SK-N-SH (cell line): Measurements from ENCODE around the gene ACSF3. TPM values are rescaled to one million over a fixed set of nuclear protein-coding genes. Genes with fewer than 3 reads are reported as not detected.

Experiments used
- CTCF ChIA-PET: fragments of 300-600, 350-600 bp; formaldehyde crosslinking; extraction: SDS; loops from one replicate; lab custom pipeline; 2021; lab: Yijun Ruan, JAX
- POLR2A ChIA-PET: fragments of 350-600 bp; sonication (Branson Sonifier 250); formaldehyde crosslinking; extraction: SDS; loops from one replicate; lab custom pipeline; 2020; ENCODE audit warnings: antibody characterized with exemption, inconsistent platforms; lab: Yijun Ruan, JAX
- DNase-seq: peaks from one replicate; pipeline ENCODE4 v3.0.0; 2012
- H2AFZ ChIP-seq: fragments of 200-600 bp; sonication (generic); 2 replicates; pipeline ENCODE4 v1.8.1; 2016; ENCODE audit warnings: antibody characterized with exemption, mild to moderate bottlenecking, low read depth
- H3F3A ChIP-seq: fragments of 200-600 bp; sonication (generic); replicated peaks from 2 replicates; pipeline ENCODE3; 2016; ENCODE audit warnings: antibody characterized with exemption, mild to moderate bottlenecking; ENCODE audit not compliant: insufficient read depth
- H3K27ac ChIP-seq, 2 experiments: fragments of 200-500 bp in 1 of 2; fragments of 200-600 bp in 1 of 2; sonication (Bioruptor generic) in 1 of 2; sonication (generic), shearing (Covaris generic) in 1 of 2; 2 replicates each; pipeline versions ENCODE4 v1.5.1 to v1.6.1; 2014 to 2016; ENCODE audit warnings: low read depth in 2 of 2, inconsistent platforms in 1 of 2, low read length in 1 of 2, mild to moderate bottlenecking in 1 of 2, mixed read lengths in 1 of 2
- H3K27me3 ChIP-seq: fragments of 200-600 bp; sonication (generic), shearing (Covaris generic); 2 replicates; pipeline ENCODE4 v1.6.1; 2016; ENCODE audit warnings: mixed run types; ENCODE audit not compliant: insufficient read depth
- H3K36me3 ChIP-seq, 2 experiments: fragments of 200-500 bp in 1 of 2; fragments of 200-600 bp in 1 of 2; sonication (Bioruptor generic) in 1 of 2; sonication (generic) in 1 of 2; replicated peaks in 1 of 2; 2 replicates each; pipeline versions ENCODE3 to v1.5.1; 2014 to 2016; ENCODE audit warnings: low read length in 1 of 2, mild to moderate bottlenecking in 1 of 2; ENCODE audit not compliant: insufficient read depth in 2 of 2, control insufficient read depth in 1 of 2
- H3K4me1 ChIP-seq, 2 experiments: fragments of 200-500 bp in 1 of 2; fragments of 200-600 bp in 1 of 2; sonication (Bioruptor generic) in 1 of 2; sonication (generic), shearing (Covaris generic) in 1 of 2; 2 replicates each; pipeline versions ENCODE4 v1.5.1 to v1.6.1; 2014 to 2016; ENCODE audit warnings: low read depth in 1 of 2, low read length in 1 of 2, mixed run types in 1 of 2; ENCODE audit not compliant: insufficient read depth in 2 of 2, control insufficient read depth in 1 of 2
- H3K4me2 ChIP-seq: fragments of 200-600 bp; sonication (generic), shearing (Covaris generic); 2 replicates; pipeline ENCODE4 v1.6.1; 2017; ENCODE audit warnings: mixed run types
- H3K4me3 ChIP-seq, 2 experiments: fragments of 200-500 bp in 1 of 2; fragments of 200-600 bp in 1 of 2; sonication (Bioruptor generic) in 1 of 2; sonication (generic), shearing (Covaris generic) in 1 of 2; 2 replicates each; pipeline versions ENCODE4 v1.5.1 to v1.8.1; 2014 to 2016; ENCODE audit warnings: low read depth in 2 of 2, inconsistent platforms in 1 of 2, low read length in 1 of 2, mild to moderate bottlenecking in 1 of 2, mixed read lengths in 1 of 2, moderate library complexity in 1 of 2
- H3K79me2 ChIP-seq: fragments of 200-600 bp; sonication (generic); 2 replicates; pipeline ENCODE4 v1.8.1; 2017; ENCODE audit warnings: mild to moderate bottlenecking; ENCODE audit not compliant: insufficient read depth
- H3K9ac ChIP-seq: fragments of 200-600 bp; sonication (generic); 2 replicates; pipeline ENCODE4 v1.6.1; 2017; ENCODE audit warnings: mixed run types
- H3K9me2 ChIP-seq: fragments of 200-600 bp; sonication (generic); 2 replicates; pipeline ENCODE4 v1.6.1; 2017; ENCODE audit warnings: mixed run types
- H3K9me3 ChIP-seq: fragments of 200-600 bp; sonication (generic); 2 replicates; pipeline ENCODE4 v1.6.1; 2017; ENCODE audit warnings: mixed run types, mild to moderate bottlenecking, moderate library complexity
- H4K20me1 ChIP-seq: fragments of 200-600 bp; sonication (generic); 2 replicates; pipeline ENCODE4 v1.6.1; 2017; ENCODE audit warnings: mild to moderate bottlenecking, mixed run types; ENCODE audit not compliant: insufficient read depth
- CHD2 ChIP-seq: fragments of 150-350 bp; IDR thresholded peaks from 2 replicates; pipeline ENCODE4 v1.6.1; 2018; ENCODE audit warnings: low read length; ENCODE audit not compliant: partially characterized antibody
- ELF1 ChIP-seq: IDR thresholded peaks from 2 replicates; pipeline ENCODE4 v1.4.0; 2012
- EP300 ChIP-seq, 2 experiments: IDR thresholded peaks; 2 replicates each; pipeline versions ENCODE4 v1.4.0 to v1.6.1; 2012; ENCODE audit warnings: borderline replicate concordance in 1 of 2, low read depth in 1 of 2, low read length in 1 of 2
- EZH2phosphoT487 ChIP-seq: fragments of 200-600 bp; sonication (generic); IDR thresholded peaks from 2 replicates; pipeline ENCODE4 v1.6.1; 2017; ENCODE audit warnings: low read depth, mixed run types, mild to moderate bottlenecking, antibody characterized with exemption, moderate library complexity, borderline replicate concordance
- FOXM1 ChIP-seq: IDR thresholded peaks from 2 replicates; pipeline ENCODE4 v1.4.0; 2012; ENCODE audit warnings: low read depth, mild to moderate bottlenecking
- JUND ChIP-seq: IDR thresholded peaks from 2 replicates; pipeline ENCODE4 v1.4.0; 2012
- MEF2A ChIP-seq: IDR thresholded peaks from 2 replicates; pipeline ENCODE4 v1.4.0; 2012; ENCODE audit warnings: low read depth, borderline replicate concordance
- MXI1 ChIP-seq: IDR thresholded peaks from 2 replicates; pipeline ENCODE4 v1.6.1; 2012; ENCODE audit warnings: mild to moderate bottlenecking, low read depth, low read length, improper control_type of control experiment
- POLR2AphosphoS5 ChIP-seq: IDR thresholded peaks from 2 replicates; pipeline ENCODE4 v1.6.1; 2012; ENCODE audit warnings: low read depth, low read length
- RCOR1 ChIP-seq: fragments of 150-350 bp; IDR thresholded peaks from 2 replicates; pipeline ENCODE4 v1.6.1; 2017; ENCODE audit warnings: antibody characterized with exemption, low read length
- RFX5 ChIP-seq: IDR thresholded peaks from 2 replicates; pipeline ENCODE4 v1.6.1; 2012; ENCODE audit warnings: mild to moderate bottlenecking, improper control_type of control experiment, low read length
- RXRA ChIP-seq: IDR thresholded peaks from 2 replicates; pipeline ENCODE4 v1.4.0; 2012; ENCODE audit warnings: low read depth, mild to moderate bottlenecking, borderline replicate concordance
- TAF1 ChIP-seq: IDR thresholded peaks from 2 replicates; pipeline ENCODE4 v1.6.1; 2012; ENCODE audit warnings: low read depth, mild to moderate bottlenecking, low read length, moderate library complexity, borderline replicate concordance
- TCF12 ChIP-seq: IDR thresholded peaks from 2 replicates; pipeline ENCODE4 v1.4.0; 2012
- TEAD4 ChIP-seq: IDR thresholded peaks from 2 replicates; pipeline ENCODE4 v1.4.0; 2012; ENCODE audit warnings: mild to moderate bottlenecking, borderline replicate concordance; ENCODE audit not compliant: insufficient read depth
- USF1 ChIP-seq: IDR thresholded peaks from 2 replicates; pipeline ENCODE4 v1.4.0; 2012; ENCODE audit warnings: low read depth, borderline replicate concordance
- YY1 ChIP-seq: IDR thresholded peaks from 2 replicates; pipeline ENCODE4 v1.4.0; 2012; ENCODE audit warnings: low read depth, mild to moderate bottlenecking
- ZBTB33 ChIP-seq: IDR thresholded peaks from 2 replicates; pipeline ENCODE4 v1.4.0; 2012; ENCODE audit warnings: low read depth, borderline replicate concordance
- WGBS: methylation state at CpG from one replicate; pipeline ENCODE4 v1.1.6; 2017; ENCODE audit warnings: low lambda C conversion rate; 5-methylcytosine and 5-hydroxymethylcytosine counted together
- polyA plus RNA-seq, 3 experiments: library from polyadenylated mRNA; depleted of rRNA; stranded (reverse); fragments of >200 nt; gene quantifications; 2 replicates each; pipeline ENCODE4 v1.2.3, GENCODE V29; 2012
- TF ChIP-seq, protein P1 (sequence below): fragments of 150-350 bp; IDR thresholded peaks from 2 replicates; pipeline ENCODE4 v1.6.1; 2017; ENCODE audit warnings: antibody characterized with exemption, low read length, low read depth, borderline replicate concordance

ACSF3 gene
- polyA plus RNA-seq, 1 of the 3 experiments (the other 2 are of a cell fraction): 18.8 TPM

DNA sequence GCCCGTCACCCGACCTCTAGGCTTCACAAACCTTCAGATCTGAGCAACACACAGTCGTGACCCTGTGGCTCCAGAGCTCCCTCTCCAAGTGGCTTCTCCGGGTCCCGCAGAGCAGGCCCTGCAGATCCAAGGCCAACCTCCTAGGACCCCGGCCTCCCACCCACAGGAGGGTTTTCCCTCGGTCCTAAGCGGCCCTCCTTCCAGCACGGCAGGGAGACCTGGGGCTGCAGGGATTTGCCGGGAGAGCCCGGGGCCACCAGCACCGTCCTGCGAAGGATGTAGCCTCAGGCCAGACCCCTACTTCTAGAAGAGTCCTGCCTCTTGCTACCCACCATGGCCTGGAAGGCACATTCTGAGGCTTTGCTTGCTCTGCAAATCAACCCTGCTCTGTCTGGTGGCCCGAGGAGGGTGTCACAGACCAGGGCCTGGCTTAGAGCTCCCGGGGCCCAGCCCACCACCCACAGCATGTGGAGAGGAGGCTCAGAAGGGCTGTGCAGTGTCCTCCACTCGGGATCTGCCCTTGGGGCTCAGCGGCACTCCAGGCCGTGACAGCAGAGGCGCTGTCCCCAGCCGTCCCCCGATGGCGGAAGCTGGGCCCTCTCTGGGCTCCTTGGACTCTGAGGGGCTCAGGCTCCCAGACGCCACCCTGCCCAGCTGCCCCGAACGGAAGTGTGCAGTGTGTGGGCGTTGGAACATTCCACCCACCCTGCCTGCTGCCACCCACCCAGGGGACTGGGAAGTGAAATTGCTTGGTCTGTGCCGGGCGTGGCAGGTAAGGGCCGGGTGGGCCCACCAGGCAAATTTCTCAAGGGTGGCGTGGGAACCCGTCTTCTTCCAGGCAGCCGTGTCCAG lies 28.8 kb upstream of the ACSF3 start:
- TF ChIP-seq, protein P1, sequence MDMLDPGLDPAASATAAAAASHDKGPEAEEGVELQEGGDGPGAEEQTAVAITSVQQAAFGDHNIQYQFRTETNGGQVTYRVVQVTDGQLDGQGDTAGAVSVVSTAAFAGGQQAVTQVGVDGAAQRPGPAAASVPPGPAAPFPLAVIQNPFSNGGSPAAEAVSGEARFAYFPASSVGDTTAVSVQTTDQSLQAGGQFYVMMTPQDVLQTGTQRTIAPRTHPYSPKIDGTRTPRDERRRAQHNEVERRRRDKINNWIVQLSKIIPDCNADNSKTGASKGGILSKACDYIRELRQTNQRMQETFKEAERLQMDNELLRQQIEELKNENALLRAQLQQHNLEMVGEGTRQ: no peak
- TF ChIP-seq CHD2: no peak
- no peak for TF ChIP-seq EP300 (IDR thresholded peaks at IDR 0.05; ENCODE audit: borderline replicate concordance in 1 of 2, low read depth in 1 of 2, low read length in 1 of 2)
- TF ChIP-seq ELF1: no peak
- TF ChIP-seq YY1: no peak
- TF ChIP-seq JUND: no peak
- no peak for TF ChIP-seq MEF2A
- no peak for TF ChIP-seq RXRA
- no peak for TF ChIP-seq USF1
- no peak for TF ChIP-seq ZBTB33
- no peak for TF ChIP-seq EZH2phosphoT487
- no peak for TF ChIP-seq TCF12
- TF ChIP-seq RCOR1: no peak
- TF ChIP-seq MXI1: no peak
- TF ChIP-seq POLR2AphosphoS5: no peak
- TF ChIP-seq RFX5: no peak
- TF ChIP-seq TAF1: no peak
- TF ChIP-seq TEAD4: no peak
- no peak for TF ChIP-seq FOXM1
- no peak overlapping the region for H2AFZ ChIP-seq
- H3K9me2 ChIP-seq: no peaks in the 10 kb centered on the region
- ChIA-PET CTCF (interaction anchor here (0.6 to 1.9 kb wide), 3 partner anchors 10 to 1411 kb away, joined by 3 to 5 read pairs (median 3); no protein-coding TSS in a partner anchor), POLR2A (no interaction called here)
- 79% methylated on average over 19 of the region's 32 CpGs for WGBS
- peaks cover 0 to 7% of the 10 kb centered on the region in 2 experiments; a peak in 1 of 4 replicates for H3K4me1 ChIP-seq
- no peaks in the 10 kb centered on the region for H3K9me3 ChIP-seq
- no peaks in the 10 kb centered on the region for H3K79me2 ChIP-seq
- no peaks in the 10 kb centered on the region for H3F3A ChIP-seq
- no peak overlapping the region for H3K4me3 ChIP-seq
- H3K27ac ChIP-seq: no peak overlapping the region
- H3K4me2 ChIP-seq: no peak overlapping the region
- 0 out of 2 replicates have a peak, but pooled peaks cover 6% of the 10 kb centered on the region for H3K27me3 ChIP-seq
- no peak overlapping the region for H3K9ac ChIP-seq
- H4K20me1 ChIP-seq: no peaks in the 10 kb centered on the region
- DNase-seq: no peak
- H3K36me3 ChIP-seq: no peaks in the 10 kb centered on the region
